Sigmoid colon (tissue), 4 donors: Measurements from ENCODE around the gene PTPRE.

Source experiments
- CTCF ChIP-seq, 4 experiments: fragments of 450-650 bp in 3 of 4; fragments of 200-600 bp in 1 of 4; IDR thresholded peaks; one replicate each; pipeline ENCODE4 v1.5.1; 2016 to 2019; ENCODE audit warnings: antibody characterized with exemption in 4 of 4, mild to moderate bottlenecking in 3 of 4, moderate library complexity in 2 of 4
- POLR2AphosphoS5 ChIP-seq, 4 donors: sonication (generic); formaldehyde crosslinking; IDR thresholded peaks; one replicate each; pipeline ENCODE4 v1.6.1; 2017; ENCODE audit warnings: antibody characterized with exemption in 4 of 4

GRCh38 chr10:127872871-127873600 is 33.9 kb upstream of the PTPRE start:
- TF ChIP-seq CTCF (IDR thresholded peaks at IDR 0.05), result no peak
- no peak for TF ChIP-seq POLR2AphosphoS5 (IDR thresholded peaks at IDR 0.05)
